Thyroid gland (tissue), 4 donors: ENCODE measurements around the gene PPFIA4.

ENCODE experiments used
- CTCF ChIP-seq, 6 experiments: fragments of 200-600 bp in 3 of 6; fragments of 450-650 bp in 3 of 6; sonication (generic) in 3 of 6; IDR thresholded peaks; one replicate each; pipeline ENCODE4 v1.5.1; 2016 to 2019; ENCODE audit warnings: antibody characterized with exemption in 6 of 6, mild to moderate bottlenecking in 2 of 6, inconsistent platforms in 1 of 6, moderate library complexity in 1 of 6
- POLR2A ChIP-seq, 2 donors: fragments of 450-650 bp; IDR thresholded peaks; one replicate each; pipeline ENCODE4 v1.6.1; 2017; ENCODE audit warnings: antibody characterized with exemption in 2 of 2, mild to moderate bottlenecking in 2 of 2, moderate library complexity in 1 of 2

DNA sequence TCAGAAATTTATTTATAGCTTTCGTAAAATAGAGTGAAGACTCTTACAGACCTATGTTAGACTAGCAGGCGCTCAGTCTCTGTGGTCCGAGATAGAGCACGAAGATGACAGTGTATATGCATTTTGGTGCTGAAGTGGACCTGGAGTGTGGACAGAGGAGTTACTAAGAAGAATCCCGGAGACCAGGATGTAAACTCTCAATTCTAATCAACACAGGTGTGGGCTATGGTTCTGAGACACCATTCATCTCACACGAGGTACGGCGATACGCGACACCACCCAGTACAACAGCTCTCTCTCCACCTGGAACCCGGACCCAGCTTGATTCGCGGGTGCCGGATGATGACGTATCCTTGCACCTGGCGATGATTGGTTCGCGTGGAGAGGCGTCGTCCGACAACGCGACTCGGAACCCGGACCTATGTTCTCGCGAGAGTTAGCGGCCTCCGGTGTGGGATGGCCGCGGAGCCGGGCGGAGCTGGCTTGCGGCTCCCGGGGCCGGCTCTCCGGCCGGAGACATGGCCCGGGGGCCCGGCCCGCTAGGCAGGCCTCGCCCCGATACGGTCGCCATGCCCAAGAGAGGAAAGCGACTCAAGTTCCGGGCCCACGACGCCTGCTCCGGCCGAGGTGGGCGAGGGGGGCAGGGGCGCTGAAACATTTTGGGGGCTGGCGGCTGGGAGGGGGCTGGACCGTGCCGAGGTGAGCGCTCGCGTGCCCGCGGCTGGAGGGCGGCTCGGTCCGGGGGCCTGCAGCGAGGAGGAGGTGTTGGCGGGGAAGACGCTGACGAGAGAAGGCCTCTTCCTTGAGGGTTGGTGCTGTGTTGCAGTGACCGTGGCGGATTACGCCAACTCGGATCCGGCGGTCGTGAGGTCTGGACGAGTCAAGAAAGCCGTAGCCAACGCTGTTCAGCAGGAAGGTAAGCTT lies 19.1 kb upstream of the PPFIA4 start, which contains the start of gene TMEM183A:
- no peak for TF ChIP-seq CTCF (IDR thresholded peaks at IDR 0.05)
- peak; percentile 52 to 94 for TF ChIP-seq POLR2A (IDR thresholded peaks at IDR 0.05)
